HEK293 (cell line): ENCODE measurements around the gene IDH3A.

Source experiments
- CTCF ChIP-seq: fragments of 450-650 bp; formaldehyde crosslinking; IDR thresholded peaks from 2 replicates; pipeline ENCODE4 v1.5.1; 2016; ENCODE audit warnings: missing biosample characterization, missing genetic modification characterization
- ELK4 ChIP-seq: IDR thresholded peaks from 2 replicates; pipeline ENCODE4 v1.6.1; 2011; ENCODE audit warnings: mild to moderate bottlenecking, low read depth, low read length, borderline replicate concordance
- MYNN ChIP-seq: fragments of 450-650 bp; formaldehyde crosslinking; IDR thresholded peaks from 2 replicates; pipeline ENCODE4 v1.5.1; 2016; ENCODE audit warnings: missing biosample characterization, missing genetic modification characterization, borderline replicate concordance
- ZNF148 ChIP-seq: fragments of 450-650 bp; formaldehyde crosslinking; IDR thresholded peaks from 2 replicates; pipeline ENCODE4 v1.5.0; 2017; ENCODE audit warnings: missing biosample characterization, missing genetic modification characterization, borderline replicate concordance
- ZNF274 ChIP-seq, 2 experiments: fragments of 200-500 bp in 1 of 2; fragments of 450-650 bp in 1 of 2; sonication (Bioruptor generic) in 1 of 2; formaldehyde crosslinking in 1 of 2; IDR thresholded peaks; 2 replicates each; pipeline versions ENCODE4 v1.5.1 to v1.6.1; 2014 to 2016; ENCODE audit warnings: borderline replicate concordance in 1 of 2, inconsistent platforms in 1 of 2, low read length in 1 of 2, missing biosample characterization in 1 of 2, missing genetic modification characterization in 1 of 2

- TF ChIP-seq CTCF (tag by site-specific recombination) = no peak
- no peak for TF ChIP-seq MYNN
- no peak for TF ChIP-seq ELK4
- no peak for TF ChIP-seq ZNF274 (IDR thresholded peaks at IDR 0.05; ENCODE audit: low read length)
- TF ChIP-seq ZNF274 (tag by site-specific recombination; IDR thresholded peaks at IDR 0.05; ENCODE audit: borderline replicate concordance) = no peak
- no peak for TF ChIP-seq ZNF148 (tag by site-specific recombination)
These were observed 12.9 kb downstream of the IDH3A start for GRCh38 chr15:78162038-78162437.
